GM23248 (cell line): ENCODE measurements around the gene CNFN. TPM values are rescaled to one million over a fixed set of nuclear protein-coding genes. Genes with fewer than 3 reads are reported as not detected.

Source experiments
- DNase-seq: peaks from one replicate; pipeline ENCODE4 v3.0.0-alpha.2; 2015
- H2AFZ ChIP-seq: fragments of 200-600 bp; sonication (generic); 2 replicates; pipeline ENCODE4 v1.6.1; 2016; ENCODE audit warnings: antibody characterized with exemption
- H3F3A ChIP-seq: fragments of 200-600 bp; sonication (generic); 2 replicates; pipeline ENCODE4 v1.6.1; 2016; ENCODE audit warnings: mild to moderate bottlenecking, antibody characterized with exemption, mixed run types; ENCODE audit not compliant: insufficient read depth
- H3K27ac ChIP-seq: fragments of 200-600 bp; sonication (generic); 2 replicates; pipeline ENCODE4 v1.5.1; 2016; ENCODE audit warnings: mild to moderate bottlenecking
- H3K27me3 ChIP-seq: fragments of 200-600 bp; sonication (generic); replicated peaks from 2 replicates; pipeline ENCODE4 v1.6.1; 2016; ENCODE audit warnings: mild to moderate bottlenecking; ENCODE audit not compliant: insufficient read depth
- H3K36me3 ChIP-seq: fragments of 200-600 bp; sonication (generic); 2 replicates; pipeline ENCODE4 v1.6.1; 2016; ENCODE audit warnings: low read depth, mild to moderate bottlenecking
- H3K4me1 ChIP-seq: fragments of 200-600 bp; sonication (generic); 2 replicates; pipeline ENCODE4 v1.6.1; 2016; ENCODE audit warnings: mild to moderate bottlenecking; ENCODE audit not compliant: insufficient read depth
- H3K4me2 ChIP-seq: fragments of 200-600 bp; sonication (generic); one replicate; pipeline ENCODE4 v1.6.1; 2016; ENCODE audit warnings: mild to moderate bottlenecking; ENCODE audit not compliant: unreplicated experiment
- H3K4me3 ChIP-seq: fragments of 200-600 bp; sonication (generic); 2 replicates; pipeline ENCODE4 v1.5.1; 2016; ENCODE audit warnings: mild to moderate bottlenecking
- H3K79me2 ChIP-seq: fragments of 200-600 bp; sonication (generic); 2 replicates; pipeline ENCODE4 v1.6.1; 2016; ENCODE audit warnings: mild to moderate bottlenecking; ENCODE audit not compliant: insufficient read depth
- H3K9ac ChIP-seq: fragments of 200-600 bp; sonication (generic); 2 replicates; pipeline ENCODE4 v1.6.1; 2016; ENCODE audit warnings: mild to moderate bottlenecking
- H3K9me2 ChIP-seq: fragments of 200-600 bp; sonication (generic); 2 replicates; pipeline ENCODE4 v1.6.1; 2016; ENCODE audit warnings: mixed run types, mild to moderate bottlenecking, moderate library complexity; ENCODE audit not compliant: insufficient read depth
- H3K9me3 ChIP-seq: fragments of 200-600 bp; sonication (generic); one replicate; pipeline ENCODE4 v1.6.1; 2017; ENCODE audit warnings: low read depth
- H4K20me1 ChIP-seq: fragments of 200-600 bp; sonication (generic); 2 replicates; pipeline ENCODE4 v1.6.0; 2016; ENCODE audit not compliant: insufficient read depth
- EZH2 ChIP-seq: fragments of 200-600 bp; sonication (generic); IDR thresholded peaks from 2 replicates; pipeline ENCODE4 v1.6.1; 2018; ENCODE audit warnings: antibody characterized with exemption, mild to moderate bottlenecking; ENCODE audit not compliant: insufficient read depth, poor library complexity, severe bottlenecking
- EZH2phosphoT487 ChIP-seq: fragments of 200-600 bp; sonication (generic); IDR thresholded peaks from 2 replicates; pipeline ENCODE4 v1.6.1; 2018; ENCODE audit warnings: antibody characterized with exemption, moderate library complexity, mild to moderate bottlenecking, low read depth; ENCODE audit not compliant: insufficient read depth
- WGBS, 2 experiments: methylation state at CpG; one replicate each; pipeline ENCODE4 v1.1.6; 2015 to 2017; ENCODE audit warnings: low lambda C conversion rate in 2 of 2, low coverage in 1 of 2; ENCODE audit errors: missing lambda C conversion rate in 2 of 2; 5-methylcytosine and 5-hydroxymethylcytosine counted together
- in situ Hi-C: fragments of 300-500 bp; cut with MboI; formaldehyde crosslinking; loops from 2 replicates; pipeline ENCODE4 v1.15.0; 2020
- polyA plus RNA-seq: library from polyadenylated mRNA; unstranded; fragments of >200 nt; fragmentation: Nextera tagmentation; extraction: Ambion mirVana; gene quantifications from 2 replicates; pipeline ENCODE4 v1.2.1, GENCODE V29; 2016
- total RNA-seq: library from RNA; depleted of rRNA; stranded (reverse); fragments of >200 nt; shearing (Covaris generic); gene quantifications from 2 replicates; pipeline ENCODE4 v1.2.3, GENCODE V29; 2014

Gene CNFN
- total and polyA plus RNA-seq, 2 experiments from 2014 or later, result 1.1 TPM; not detected in 1

DNA sequence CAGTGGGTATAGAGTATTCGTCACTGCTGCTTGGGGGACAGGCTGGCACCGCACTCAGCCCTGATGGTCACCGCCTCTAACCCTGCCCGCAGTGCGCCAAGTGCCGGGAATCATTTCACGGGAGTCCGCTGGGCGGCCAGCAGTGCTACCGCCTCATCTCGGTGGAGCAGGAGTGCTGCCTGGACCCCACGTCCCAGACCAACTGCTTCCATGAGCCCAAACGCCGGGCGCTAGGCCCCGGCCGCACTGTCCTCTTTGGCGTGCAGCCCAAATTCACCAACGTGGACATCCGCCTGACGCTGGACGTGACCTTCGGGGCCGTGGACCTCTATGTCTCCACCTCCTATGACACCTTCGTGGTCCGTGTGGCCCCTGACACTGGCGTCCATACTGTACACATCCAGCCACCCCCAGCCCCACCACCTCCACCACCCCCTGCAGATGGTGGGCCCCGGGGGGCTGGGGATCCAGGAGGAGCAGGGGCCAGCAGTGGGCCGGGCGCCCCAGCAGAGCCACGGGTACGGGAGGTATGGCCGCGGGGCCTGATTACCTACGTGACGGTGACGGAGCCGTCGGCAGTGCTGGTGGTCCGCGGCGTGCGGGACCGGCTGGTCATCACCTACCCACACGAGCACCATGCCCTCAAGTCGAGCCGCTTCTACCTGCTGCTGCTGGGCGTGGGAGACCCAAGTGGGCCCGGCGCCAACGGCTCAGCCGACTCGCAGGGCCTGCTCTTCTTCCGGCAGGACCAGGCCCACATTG, 14.5 kb downstream of the CNFN start:
- Histone ChIP-seq H3K9ac (no peak overlapping the region), H3K9me2 (no peaks in the 10 kb centered on the region), H3K36me3 (no peaks in the 10 kb centered on the region), H3K79me2 (no peaks in the 10 kb centered on the region), H3K9me3 (no peaks in the 10 kb centered on the region), H3K27ac (no peak overlapping the region), H3F3A (no peaks in the 10 kb centered on the region), H3K27me3 (no peaks in the 10 kb centered on the region), H3K4me2 (no peak overlapping the region), H3K4me1 (no peaks in the 10 kb centered on the region), H3K4me3 (no peak overlapping the region), H2AFZ (no peak overlapping the region), H4K20me1 (no peaks in the 10 kb centered on the region)
- TF ChIP-seq EZH2 (no peak), EZH2phosphoT487 (no peak)
- no peak for DNase-seq
- in situ Hi-C loops, result no loop called here
- 92 to 94% methylated on average over 48 to 52 of the region's 54 CpGs for WGBS, 2 experiments

DNA sequence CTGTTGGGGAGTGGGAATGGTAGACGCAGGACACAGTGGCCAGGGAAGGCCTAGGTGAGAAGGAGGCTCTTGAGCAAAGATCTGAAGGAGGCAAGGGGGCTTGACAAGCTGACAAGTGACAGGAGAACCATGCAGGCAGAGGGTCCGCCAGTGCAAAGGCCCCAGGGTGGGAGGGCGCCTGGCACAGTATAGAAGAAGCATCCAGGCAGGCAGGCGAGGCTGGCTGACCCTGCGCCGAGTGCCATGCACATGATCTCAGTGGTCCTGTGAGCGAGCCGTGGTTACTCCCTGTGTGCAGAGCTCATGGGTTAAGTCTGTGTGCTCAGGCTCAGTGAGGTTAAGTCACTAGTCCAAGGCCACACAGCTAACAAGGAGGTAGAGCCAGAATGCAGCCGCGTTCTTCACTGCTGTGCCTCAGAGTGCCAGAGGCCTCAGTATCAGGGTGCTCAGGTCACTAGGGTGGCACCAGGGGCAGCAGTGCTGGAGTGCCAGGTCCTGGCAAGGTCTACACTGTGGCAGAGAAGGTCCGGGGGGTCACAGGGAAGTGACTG, 15.2 kb downstream of the CNFN start:
- Histone ChIP-seq H3K4me1 (no peaks in the 10 kb centered on the region), H4K20me1 (no peaks in the 10 kb centered on the region), H3K4me2 (no peak overlapping the region), H3K9ac (no peak overlapping the region), H3K9me2 (no peaks in the 10 kb centered on the region), H3K79me2 (no peaks in the 10 kb centered on the region), H3F3A (no peaks in the 10 kb centered on the region), H3K9me3 (no peaks in the 10 kb centered on the region), H3K27me3 (no peaks in the 10 kb centered on the region), H3K4me3 (no peak overlapping the region), H2AFZ (no peak overlapping the region), H3K36me3 (no peaks in the 10 kb centered on the region), H3K27ac (no peak overlapping the region)
- 92 to 93% methylated on average over 11 of the region's 11 CpGs for WGBS, 2 experiments
- TF ChIP-seq EZH2 (no peak), EZH2phosphoT487 (no peak)
- in situ Hi-C loops, result no loop called here
- DNase-seq, result no peak

DNA sequence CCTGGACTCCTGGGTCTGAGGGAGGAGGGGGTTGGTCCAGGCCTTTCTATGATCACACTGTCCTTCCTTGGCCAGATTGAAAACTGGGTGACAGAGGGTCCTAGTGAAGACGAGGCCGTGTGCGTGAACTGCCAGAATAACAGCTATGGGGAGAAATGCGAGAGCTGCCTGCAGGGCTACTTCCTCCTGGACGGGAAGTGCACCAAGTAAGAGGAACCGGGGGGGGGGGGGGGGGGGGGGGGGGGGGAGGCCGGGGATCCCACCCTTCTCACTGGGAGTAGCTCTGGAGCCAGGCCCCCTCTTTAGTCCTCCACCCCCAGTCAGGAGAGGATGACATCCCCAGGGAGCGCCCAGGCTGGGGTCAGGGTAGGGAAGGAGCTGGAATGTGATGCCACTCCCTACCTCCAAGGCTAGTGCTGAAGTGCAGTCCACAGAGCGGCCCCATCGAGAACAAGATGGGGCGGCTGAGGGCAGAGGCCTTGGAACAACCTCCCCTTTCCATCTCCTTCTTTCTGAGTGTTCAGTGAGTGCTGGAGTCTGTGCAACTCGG, 19.4 kb downstream of the CNFN start:
- Histone ChIP-seq H3K27ac (no peak overlapping the region), H2AFZ (no peak overlapping the region), H3K4me1 (no peaks in the 10 kb centered on the region), H3K9me3 (no peaks in the 10 kb centered on the region), H4K20me1 (no peaks in the 10 kb centered on the region), H3K79me2 (no peaks in the 10 kb centered on the region), H3K9ac (no peak overlapping the region), H3K27me3 (no peaks in the 10 kb centered on the region), H3K9me2 (no peaks in the 10 kb centered on the region), H3K4me3 (no peak overlapping the region), H3F3A (no peaks in the 10 kb centered on the region), H3K36me3 (no peaks in the 10 kb centered on the region), H3K4me2 (no peak overlapping the region)
- in situ Hi-C loops, result no loop called here
- 84 to 91% methylated on average over 7 to 11 of the region's 12 CpGs for WGBS, 2 experiments
- no peak for DNase-seq
- no peak for TF ChIP-seq EZH2

DNA sequence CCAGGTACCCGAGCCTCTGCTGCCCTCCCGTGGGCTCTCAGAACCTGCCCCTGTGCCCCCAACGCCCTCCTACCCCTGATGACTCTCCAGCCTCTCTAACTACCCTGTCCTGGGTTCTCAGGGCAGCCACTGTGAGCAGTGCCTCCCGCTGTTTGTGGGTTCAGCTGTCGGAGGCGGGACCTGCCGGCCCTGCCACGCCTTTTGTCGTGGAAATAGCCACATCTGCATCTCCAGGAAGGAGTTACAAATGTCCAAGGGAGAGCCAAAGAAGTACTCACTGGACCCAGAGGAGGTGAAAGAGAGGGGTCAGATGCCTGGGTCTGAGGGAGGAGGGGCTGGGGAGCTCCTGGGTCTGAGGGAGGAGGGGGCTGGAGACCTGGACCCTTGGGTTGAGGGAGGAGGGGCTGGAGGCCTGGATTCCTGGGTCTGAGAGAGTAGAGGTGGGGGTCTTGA, 20.0 kb downstream of the CNFN start:
- no peak overlapping the region for H2AFZ ChIP-seq
- H3K4me1 ChIP-seq, result no peaks in the 10 kb centered on the region
- no peak overlapping the region for H3K4me2 ChIP-seq
- 85 to 86% methylated on average over 9 of the region's 9 CpGs for WGBS, 2 experiments
- H3K9me3 ChIP-seq, result no peaks in the 10 kb centered on the region
- no peaks in the 10 kb centered on the region for H3F3A ChIP-seq
- H3K27me3 ChIP-seq, result no peaks in the 10 kb centered on the region
- in situ Hi-C loops, result no loop called here
- H3K79me2 ChIP-seq, result no peaks in the 10 kb centered on the region
- DNase-seq, result no peak
- H3K4me3 ChIP-seq, result no peak overlapping the region
- H3K36me3 ChIP-seq, result no peaks in the 10 kb centered on the region
- H3K9me2 ChIP-seq, result no peaks in the 10 kb centered on the region
- no peaks in the 10 kb centered on the region for H4K20me1 ChIP-seq
- TF ChIP-seq EZH2 (no peak), EZH2phosphoT487 (no peak)
- H3K9ac ChIP-seq, result no peak overlapping the region
- H3K27ac ChIP-seq, result no peak overlapping the region
